Naive thymus-derived CD4-positive, alpha-beta T cell (primary cell): ENCODE results near the gene OCA2. TPM values are rescaled to one million over a fixed set of nuclear protein-coding genes. Genes with fewer than 3 reads are reported as not detected.

Experiments
- ATAC-seq: fragments of 150-1000 bp; cut with Tn5 transposase; 2 replicates; pipeline ENCODE4 v1.10.0; 2021; ENCODE audit warnings: mild to moderate bottlenecking, moderate library complexity
- CTCF ChIA-PET: fragments of 350-600 bp; sonication (Branson Sonifier 250); formaldehyde crosslinking; loops from one replicate; lab custom pipeline; 2021; ENCODE audit warnings: antibody characterized with exemption; lab: Charles Lee
- POLR2A ChIA-PET: fragments of 350-600 bp; sonication (Branson Sonifier 250); formaldehyde crosslinking; loops from one replicate; lab custom pipeline; 2021; ENCODE audit warnings: antibody characterized with exemption, inconsistent platforms; lab: Charles Lee
- DNase-seq, 9 donors: peaks; one replicate each; pipeline versions ENCODE4 v3.0.0 to v3.0.0-alpha.2; 2020 to 2022; ENCODE audit warnings: mixed read lengths in 1 of 9
- H3K27ac ChIP-seq: one replicate; pipeline ENCODE4 v1.7.0; 2013; ENCODE audit warnings: mild to moderate bottlenecking, low read depth, low read length, moderate library complexity
- H3K27me3 ChIP-seq, 2 donors: one replicate each; pipeline ENCODE4 v1.7.0; 2013; ENCODE audit warnings: low read length in 2 of 2, mild to moderate bottlenecking in 2 of 2, moderate library complexity in 2 of 2; ENCODE audit not compliant: control insufficient read depth in 2 of 2, insufficient read depth in 2 of 2
- H3K36me3 ChIP-seq, 3 experiments: 1 replicate in 2 of 3; 2 replicates in 1 of 3; pipeline ENCODE4 v1.7.0; 2013; ENCODE audit warnings: low read length in 3 of 3, mild to moderate bottlenecking in 3 of 3, moderate library complexity in 1 of 3; ENCODE audit not compliant: insufficient read depth in 3 of 3, control insufficient read depth in 2 of 3
- H3K4me1 ChIP-seq, 2 donors: one replicate each; pipeline ENCODE4 v1.7.0; 2013; ENCODE audit warnings: low read length in 2 of 2, mild to moderate bottlenecking in 2 of 2, moderate library complexity in 1 of 2; ENCODE audit not compliant: control insufficient read depth in 2 of 2, insufficient read depth in 2 of 2
- H3K4me3 ChIP-seq: 2 replicates; pipeline ENCODE4 v1.7.0; 2013; ENCODE audit warnings: mild to moderate bottlenecking, low read length
- H3K9me3 ChIP-seq, 3 experiments: 1 replicate in 2 of 3; 2 replicates in 1 of 3; pipeline ENCODE4 v1.7.0; 2013; ENCODE audit warnings: low read length in 3 of 3; ENCODE audit not compliant: control insufficient read depth in 2 of 3
- H3K27ac Mint-ChIP-seq, 9 donors: one replicate each; pipeline ENCODE4 v1.8.0; 2020 to 2022; ENCODE audit warnings: mixed read lengths in 9 of 9, mild to moderate bottlenecking in 8 of 9, moderate library complexity in 5 of 9, inconsistent platforms in 2 of 9
- H3K27me3 Mint-ChIP-seq, 5 donors: one replicate each; pipeline ENCODE4 v1.8.0; 2021 to 2022; ENCODE audit warnings: mixed read lengths in 5 of 5, mild to moderate bottlenecking in 1 of 5
- H3K36me3 Mint-ChIP-seq, 5 donors: one replicate each; pipeline ENCODE4 v1.8.0; 2020 to 2022; ENCODE audit warnings: mixed read lengths in 5 of 5, mild to moderate bottlenecking in 3 of 5, inconsistent platforms in 1 of 5
- H3K4me1 Mint-ChIP-seq, 7 donors: one replicate each; pipeline ENCODE4 v1.8.0; 2020 to 2022; ENCODE audit warnings: mixed read lengths in 7 of 7, mild to moderate bottlenecking in 3 of 7, inconsistent platforms in 1 of 7
- H3K4me3 Mint-ChIP-seq, 10 donors: one replicate each; pipeline ENCODE4 v1.8.0; 2020 to 2022; ENCODE audit warnings: mild to moderate bottlenecking in 10 of 10, mixed read lengths in 10 of 10, moderate library complexity in 6 of 10, inconsistent platforms in 2 of 10
- H3K9me3 Mint-ChIP-seq, 11 donors: one replicate each; pipeline ENCODE4 v1.8.0; 2020 to 2022; ENCODE audit warnings: mixed read lengths in 11 of 11, mild to moderate bottlenecking in 4 of 11, inconsistent platforms in 1 of 11, moderate library complexity in 1 of 11
- intact Hi-C, 2 donors: fragments of 100-400 bp; cut with micrococcal nuclease; formaldehyde crosslinking; loops; one replicate each; pipeline ENCODE4 v1.15.1; 2023
- polyA plus RNA-seq, 2 donors: library from polyadenylated mRNA; unstranded; fragments of 300-500 nt; fragmentation: Illumina TruSeq; gene quantifications; one replicate each; pipeline ENCODE4 v1.2.3, GENCODE V29; 2021
- total RNA-seq, 6 experiments: library from RNA in 5 of 6; stranded (reverse) in 5 of 6; gene quantifications; 1 replicate in 5 of 6; 2 replicates in 1 of 6; pipeline ENCODE4 v1.2.3 and lab custom pipeline; 2021 to 2026

OCA2 gene
- total and polyA plus RNA-seq, 7 experiments from 2014 or later, result not detected

DNA sequence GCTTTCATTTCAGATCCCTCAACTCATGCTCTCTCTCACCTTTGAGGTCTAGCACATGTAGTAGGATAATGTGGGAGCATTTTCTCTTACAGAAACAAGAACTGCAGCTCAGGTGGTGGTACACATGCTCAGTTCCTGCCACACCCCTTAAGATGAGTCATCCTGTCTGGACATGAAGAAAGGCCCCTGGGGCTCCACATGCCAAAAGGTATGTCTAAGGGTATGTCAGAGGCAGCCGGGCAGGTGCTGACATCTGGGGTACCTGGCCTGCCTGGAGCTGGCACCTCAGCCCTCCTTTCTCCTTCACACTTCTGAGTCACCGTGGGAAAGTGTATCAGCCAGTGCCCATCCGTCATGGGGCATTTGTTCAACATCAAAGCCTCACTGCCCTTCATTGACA lies 209.9 kb downstream of the OCA2 start:
- Mint-ChIP-seq H3K4me3 (no peak overlapping the region), H3K27ac (no peak overlapping the region), H3K36me3 (peaks cover 0 to 9% (median 0%) of the 10 kb centered on the region in 5 donors), H3K4me1 (no peaks in the 10 kb centered on the region), H3K27me3 (peaks cover 0 to 29% (median 9%) of the 10 kb centered on the region in 5 donors), H3K9me3 (peaks cover 14 to 67% (median 26%) of the 10 kb centered on the region in 11 donors)
- ChIA-PET CTCF (no interaction called here), POLR2A (no interaction called here)
- ATAC-seq (no peak), DNase-seq (no peak)
- Histone ChIP-seq H3K9me3 (peaks cover 0 to 4% (median 0%) of the 10 kb centered on the region in 3 experiments), H3K27me3 (no peaks in the 10 kb centered on the region), H3K4me3 (no peak overlapping the region), H3K27ac (no peak overlapping the region), H3K4me1 (no peaks in the 10 kb centered on the region), H3K36me3 (no peaks in the 10 kb centered on the region)
- intact Hi-C loops, result no loop called here

DNA sequence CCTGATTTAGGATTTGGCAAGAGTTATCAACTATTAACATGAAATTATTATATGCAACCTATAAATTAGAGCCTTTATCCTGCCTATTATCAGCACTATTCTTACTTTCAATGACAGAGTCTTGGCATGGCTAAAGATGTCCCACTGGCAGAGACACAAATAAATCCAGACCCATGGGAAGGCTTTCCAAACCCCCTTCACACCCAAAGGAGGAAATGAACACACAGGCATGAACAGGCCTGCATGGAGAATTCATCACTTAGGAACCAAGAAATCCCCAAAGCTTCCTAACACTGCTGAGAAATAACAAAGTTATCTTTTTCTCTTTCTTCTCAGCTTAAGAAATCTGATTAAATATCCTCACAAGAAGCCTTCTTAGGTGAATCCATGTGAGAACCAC lies 213.9 kb downstream of the OCA2 start:
- ChIA-PET POLR2A (no interaction called here), CTCF (no interaction called here)
- H3K27ac ChIP-seq, result no peak overlapping the region
- Mint-ChIP-seq H3K4me3 (no peak overlapping the region), H3K36me3 (peaks cover 0 to 6% (median 0%) of the 10 kb centered on the region in 5 donors), H3K27me3 (peaks cover 0 to 39% (median 19%) of the 10 kb centered on the region in 5 donors), H3K4me1 (no peaks in the 10 kb centered on the region), H3K9me3 (peaks cover 6 to 49% (median 14%) of the 10 kb centered on the region in 11 donors), H3K27ac (no peak overlapping the region)
- H3K9me3 ChIP-seq, result no peaks in the 10 kb centered on the region
- H3K4me1 ChIP-seq, result no peaks in the 10 kb centered on the region
- H3K27me3 ChIP-seq, result no peaks in the 10 kb centered on the region
- no peaks in the 10 kb centered on the region for H3K36me3 ChIP-seq
- intact Hi-C loops, result no loop called here
- no peak for DNase-seq
- H3K4me3 ChIP-seq, result no peak overlapping the region
- ATAC-seq, result no peak

DNA sequence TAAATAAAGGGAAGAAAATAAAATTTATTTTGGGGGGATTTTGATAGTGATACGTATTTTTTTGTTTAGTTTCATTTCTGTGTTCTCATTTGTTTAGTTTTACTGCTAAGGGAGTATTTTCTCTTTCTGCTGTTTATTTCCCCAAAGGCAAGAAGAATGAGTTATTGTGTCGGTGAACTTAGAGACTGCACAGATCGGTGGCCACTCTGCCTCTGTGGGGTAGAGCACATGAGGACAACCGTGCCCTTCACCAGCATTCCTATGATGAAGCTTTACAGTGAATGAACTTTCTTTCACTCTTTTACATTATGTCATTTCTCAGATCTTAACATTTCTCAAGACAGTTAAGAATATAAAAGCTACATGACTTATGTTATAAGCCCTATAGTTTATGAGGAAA lies 214.4 kb downstream of the OCA2 start:
- Histone ChIP-seq H3K4me3 (no peak overlapping the region), H3K4me1 (no peaks in the 10 kb centered on the region), H3K27me3 (no peaks in the 10 kb centered on the region), H3K36me3 (no peaks in the 10 kb centered on the region), H3K27ac (no peak overlapping the region), H3K9me3 (no peaks in the 10 kb centered on the region)
- peaks cover 6 to 45% (median 14%) of the 10 kb centered on the region in 11 donors for H3K9me3 Mint-ChIP-seq
- ChIA-PET CTCF (no interaction called here), POLR2A (no interaction called here)
- DNase-seq (no peak), ATAC-seq (no peak)
- H3K4me1 Mint-ChIP-seq, result no peaks in the 10 kb centered on the region
- no peak overlapping the region for H3K27ac Mint-ChIP-seq
- no peak overlapping the region for H3K4me3 Mint-ChIP-seq
- peaks cover 0 to 39% (median 19%) of the 10 kb centered on the region in 5 donors for H3K27me3 Mint-ChIP-seq
- H3K36me3 Mint-ChIP-seq, result peaks cover 0 to 6% (median 0%) of the 10 kb centered on the region in 5 donors
- intact Hi-C loops, result no loop called here

DNA sequence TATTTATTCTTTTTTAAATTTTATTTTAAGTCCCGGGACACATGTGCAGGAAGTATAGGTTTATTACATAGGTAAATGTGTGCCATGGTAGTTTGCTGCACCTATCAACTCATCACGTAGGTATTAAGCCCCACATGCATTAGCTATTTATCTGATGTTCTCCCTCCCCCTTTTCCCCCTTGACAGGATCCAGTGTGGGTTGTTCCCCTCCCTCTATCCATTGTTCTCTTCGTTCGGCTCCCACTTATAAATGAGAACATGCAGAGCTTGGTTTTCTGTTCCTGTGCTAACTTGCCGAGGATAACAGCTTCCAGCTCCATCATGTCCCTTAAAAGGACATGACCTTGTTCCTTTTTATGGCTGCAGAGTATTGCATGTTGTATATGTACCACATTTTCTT lies 220.3 kb downstream of the OCA2 start:
- H3K36me3 Mint-ChIP-seq, result no peaks in the 10 kb centered on the region
- H3K27ac ChIP-seq, result no peak overlapping the region
- H3K27me3 ChIP-seq, result no peaks in the 10 kb centered on the region
- H3K27ac Mint-ChIP-seq, result no peak overlapping the region
- no peak overlapping the region for H3K4me3 Mint-ChIP-seq
- no peaks in the 10 kb centered on the region for H3K4me1 Mint-ChIP-seq
- peaks cover 0 to 23% (median 4%) of the 10 kb centered on the region in 11 donors for H3K9me3 Mint-ChIP-seq
- H3K27me3 Mint-ChIP-seq, result peaks cover 0 to 12% (median 0%) of the 10 kb centered on the region in 5 donors
- intact Hi-C loops, result no loop called here
- CTCF ChIA-PET, result no interaction called here
- POLR2A ChIA-PET, result no interaction called here
- DNase-seq (no peak), ATAC-seq (no peak)
- H3K4me3 ChIP-seq, result no peak overlapping the region
- H3K9me3 ChIP-seq, result no peaks in the 10 kb centered on the region
- H3K4me1 ChIP-seq, result no peaks in the 10 kb centered on the region
- no peaks in the 10 kb centered on the region for H3K36me3 ChIP-seq

DNA sequence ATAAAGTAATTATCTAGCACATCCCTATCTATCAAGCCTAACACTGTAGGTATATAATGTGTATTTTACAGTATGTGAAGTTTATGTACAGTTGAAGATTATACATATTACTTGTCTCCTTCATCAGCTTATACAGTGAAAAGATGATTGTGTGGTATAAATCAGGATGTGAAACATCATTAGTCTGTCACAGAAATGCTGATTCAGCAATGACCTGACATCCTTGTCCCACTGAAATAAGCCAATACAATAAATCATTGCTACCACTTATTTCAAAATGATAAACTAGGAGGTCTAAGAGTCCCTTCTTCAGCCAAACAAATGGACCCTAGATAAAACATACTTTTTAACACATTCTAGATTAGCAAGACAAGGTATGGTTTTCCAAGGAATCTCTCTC lies 225.3 kb downstream of the OCA2 start:
- CTCF ChIA-PET, result no interaction called here
- Mint-ChIP-seq H3K27ac (no peak overlapping the region), H3K4me1 (no peaks in the 10 kb centered on the region), H3K9me3 (peaks cover 0 to 2% (median 0%) of the 10 kb centered on the region in 11 donors), H3K36me3 (no peaks in the 10 kb centered on the region), H3K4me3 (no peak overlapping the region), H3K27me3 (peaks cover 0 to 4% (median 0%) of the 10 kb centered on the region in 5 donors)
- no peaks in the 10 kb centered on the region for H3K4me1 ChIP-seq
- H3K27me3 ChIP-seq, result no peaks in the 10 kb centered on the region
- H3K36me3 ChIP-seq, result no peaks in the 10 kb centered on the region
- H3K4me3 ChIP-seq, result no peak overlapping the region
- ATAC-seq, result no peak
- H3K27ac ChIP-seq, result no peak overlapping the region
- intact Hi-C loops, result no loop called here
- H3K9me3 ChIP-seq, result no peaks in the 10 kb centered on the region
- no peak for DNase-seq
- POLR2A ChIA-PET, result no interaction called here

DNA sequence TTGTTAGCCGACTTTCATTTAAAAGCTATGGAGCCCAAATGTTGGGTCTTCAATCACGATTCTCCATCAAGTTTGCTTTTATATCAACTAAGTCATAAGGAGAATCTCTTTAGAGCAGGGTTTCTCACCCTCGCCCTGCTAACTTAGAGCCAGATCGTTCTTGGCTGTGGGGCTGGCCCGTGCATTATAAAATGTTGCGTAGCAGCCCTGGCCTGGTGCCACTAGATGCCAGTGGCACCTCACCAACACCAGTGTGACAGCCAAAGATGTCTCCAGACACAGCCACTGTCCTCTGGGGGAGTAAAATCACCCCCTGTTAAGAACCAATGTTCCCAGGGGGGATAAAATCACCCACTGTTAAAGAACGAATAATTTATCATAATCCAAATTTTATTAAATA lies 226.1 kb downstream of the OCA2 start:
- ChIA-PET POLR2A (no interaction called here), CTCF (no interaction called here)
- H3K4me1 Mint-ChIP-seq, result no peaks in the 10 kb centered on the region
- Histone ChIP-seq H3K4me3 (no peak overlapping the region), H3K27ac (no peak overlapping the region), H3K36me3 (no peaks in the 10 kb centered on the region), H3K27me3 (no peaks in the 10 kb centered on the region), H3K9me3 (no peaks in the 10 kb centered on the region), H3K4me1 (no peaks in the 10 kb centered on the region)
- DNase-seq, result no peak
- no peak overlapping the region for H3K27ac Mint-ChIP-seq
- H3K4me3 Mint-ChIP-seq, result no peak overlapping the region
- H3K27me3 Mint-ChIP-seq, result peaks cover 0 to 4% (median 0%) of the 10 kb centered on the region in 5 donors
- H3K9me3 Mint-ChIP-seq, result peaks cover 0 to 2% (median 0%) of the 10 kb centered on the region in 11 donors
- ATAC-seq, result no peak
- intact Hi-C loops, result no loop called here
- no peaks in the 10 kb centered on the region for H3K36me3 Mint-ChIP-seq

DNA sequence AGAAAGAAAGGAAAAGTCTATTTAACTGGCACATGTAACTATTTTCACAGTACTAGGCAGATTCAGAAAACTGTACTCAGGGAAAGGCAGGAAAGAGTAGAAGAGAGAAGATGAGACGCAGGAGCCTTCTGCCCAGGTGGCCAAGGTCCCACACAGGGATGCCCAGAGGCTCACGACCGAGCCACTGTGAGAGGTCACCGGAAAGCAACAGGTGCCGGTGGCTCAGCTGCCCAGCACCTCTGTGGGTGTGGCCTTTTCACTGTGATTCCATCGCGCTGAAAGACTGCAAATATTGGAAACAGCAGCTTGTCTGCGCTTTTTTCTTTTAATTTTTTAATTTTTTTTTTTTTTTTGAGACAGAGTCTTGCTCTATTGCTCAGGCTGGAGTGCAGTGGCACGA lies 226.8 kb downstream of the OCA2 start:
- H3K4me3 ChIP-seq, result no peak overlapping the region
- no peak overlapping the region for H3K4me3 Mint-ChIP-seq
- H3K36me3 Mint-ChIP-seq, result no peaks in the 10 kb centered on the region
- no peaks in the 10 kb centered on the region for H3K36me3 ChIP-seq
- H3K4me1 Mint-ChIP-seq, result no peaks in the 10 kb centered on the region
- intact Hi-C loops, result no loop called here
- H3K27me3 ChIP-seq, result no peaks in the 10 kb centered on the region
- peaks cover 0 to 2% (median 0%) of the 10 kb centered on the region in 11 donors for H3K9me3 Mint-ChIP-seq
- DNase-seq (no peak), ATAC-seq (no peak)
- ChIA-PET CTCF (no interaction called here), POLR2A (no interaction called here)
- H3K27ac ChIP-seq, result no peak overlapping the region
- peaks cover 0 to 4% (median 0%) of the 10 kb centered on the region in 5 donors for H3K27me3 Mint-ChIP-seq
- no peaks in the 10 kb centered on the region for H3K9me3 ChIP-seq
- no peaks in the 10 kb centered on the region for H3K4me1 ChIP-seq
- no peak overlapping the region for H3K27ac Mint-ChIP-seq
